Measurements from ENCODE around the gene RTEL1.
A peak's percentile ranks its signal among the peaks of the same experiment; 100 is the strongest.

The RTEL1 gene

GRCh38 chr20:63641146-63641791, 16.8 kb upstream of the RTEL1 start:
- Histone ChIP-seq H2AFZ (ENCODE audit: low read length) (no peak overlapping the region), H3K9me3 (ENCODE audit: low read length) (no peaks in the 10 kb centered on the region), H3F3A (ENCODE audit: insufficient read depth, low read length) (peaks cover 5% of the 10 kb centered on the region; the same call in 1 of the 2 replicates), H3K4me3 (ENCODE audit: low read depth, low read length, poor library complexity, severe bottlenecking) (peak overlapping the region; percentile 80), H3K4me2 (ENCODE audit: low read length) (peak overlapping the region; percentile 84), H3K27ac (ENCODE audit: low read depth, low read length, poor library complexity, severe bottlenecking) (peak overlapping the region; percentile 85), H3K9me2 (ENCODE audit: low read depth, low read length) (no peaks in the 10 kb centered on the region), H3K4me1 (ENCODE audit: insufficient read depth, low read length, severe bottlenecking) (peaks cover 43% of the 10 kb centered on the region), H3K9ac (ENCODE audit: low read length) (peak overlapping the region; percentile 83), H3K36me3 (ENCODE audit: insufficient read depth, low read length) (no peaks in the 10 kb centered on the region), H3K27me3 (ENCODE audit: insufficient read depth, low read length) (peaks cover 13% of the 10 kb centered on the region; the same call in 1 of the 2 replicates), H4K20me1 (ENCODE audit: insufficient read depth, low read length) (no peaks in the 10 kb centered on the region), H3K79me2 (ENCODE audit: insufficient read depth, low read length) (no peaks in the 10 kb centered on the region)
- TF ChIP-seq EZH2 (IDR thresholded peaks at IDR 0.05; ENCODE audit: borderline replicate concordance, low read length) = no peak
- no peak for TF ChIP-seq CTCF (IDR thresholded peaks at IDR 0.05; ENCODE audit: low read length)

- Histone ChIP-seq H3K27me3 (ENCODE audit: insufficient read depth, low read length) (peaks cover 13% of the 10 kb centered on the region; the same call in 1 of the 2 replicates), H3K9ac (ENCODE audit: low read length) (peak overlapping the region; percentile 83), H3F3A (ENCODE audit: insufficient read depth, low read length) (peaks cover under 1% of the 10 kb centered on the region; the same call in 1 of the 2 replicates), H3K9me3 (ENCODE audit: low read length) (no peaks in the 10 kb centered on the region), H2AFZ (ENCODE audit: low read length) (peak overlapping the region; percentile 30; the same call in 1 of the 2 replicates), H3K4me2 (ENCODE audit: low read length) (peak overlapping the region; percentile 86), H3K4me1 (ENCODE audit: insufficient read depth, low read length, severe bottlenecking) (peaks cover 38% of the 10 kb centered on the region), H4K20me1 (ENCODE audit: insufficient read depth, low read length) (no peaks in the 10 kb centered on the region), H3K36me3 (ENCODE audit: insufficient read depth, low read length) (no peaks in the 10 kb centered on the region), H3K27ac (ENCODE audit: low read depth, low read length, poor library complexity, severe bottlenecking) (peak overlapping the region; percentile 85), H3K4me3 (ENCODE audit: low read depth, low read length, poor library complexity, severe bottlenecking) (peak overlapping the region; percentile 80), H3K9me2 (ENCODE audit: low read depth, low read length) (no peaks in the 10 kb centered on the region), H3K79me2 (ENCODE audit: insufficient read depth, low read length) (no peaks in the 10 kb centered on the region)
- peak; percentile 49 for TF ChIP-seq CTCF (IDR thresholded peaks at IDR 0.05; ENCODE audit: low read length)
- no peak for TF ChIP-seq EZH2 (IDR thresholded peaks at IDR 0.05; ENCODE audit: borderline replicate concordance, low read length)
These were observed 16.2 kb upstream of the RTEL1 start for GRCh38 chr20:63641792-63642523.

- Histone ChIP-seq H3K79me2 (ENCODE audit: insufficient read depth, low read length) (no peaks in the 10 kb centered on the region), H3K4me1 (ENCODE audit: insufficient read depth, low read length, severe bottlenecking) (peaks cover 32% of the 10 kb centered on the region), H3K27ac (ENCODE audit: low read depth, low read length, poor library complexity, severe bottlenecking) (peak overlapping the region; percentile 62), H3K36me3 (ENCODE audit: insufficient read depth, low read length) (no peaks in the 10 kb centered on the region), H3K4me2 (ENCODE audit: low read length) (peak overlapping the region; percentile 86), H3K9me3 (ENCODE audit: low read length) (no peaks in the 10 kb centered on the region), H3K4me3 (ENCODE audit: low read depth, low read length, poor library complexity, severe bottlenecking) (peak overlapping the region; percentile 67), H3K27me3 (ENCODE audit: insufficient read depth, low read length) (peaks cover 13% of the 10 kb centered on the region; the same call in 1 of the 2 replicates), H4K20me1 (ENCODE audit: insufficient read depth, low read length) (no peaks in the 10 kb centered on the region), H3K9me2 (ENCODE audit: low read depth, low read length) (no peaks in the 10 kb centered on the region), H3F3A (ENCODE audit: insufficient read depth, low read length) (no peaks in the 10 kb centered on the region), H3K9ac (ENCODE audit: low read length) (peak overlapping the region; percentile 75), H2AFZ (ENCODE audit: low read length) (peak overlapping the region; percentile 30; the same call in 1 of the 2 replicates)
- no peak for TF ChIP-seq CTCF (IDR thresholded peaks at IDR 0.05; ENCODE audit: low read length)
- TF ChIP-seq EZH2 (IDR thresholded peaks at IDR 0.05; ENCODE audit: borderline replicate concordance, low read length) = no peak
These were observed 15.4 kb upstream of the RTEL1 start for GRCh38 chr20:63642527-63643247.
